Neural cell (in vitro differentiated cells): ENCODE measurements around the gene MLX. TPM values are rescaled to one million over a fixed set of nuclear protein-coding genes. Genes with fewer than 3 reads are reported as not detected.

Source experiments
- H2AFZ ChIP-seq: fragments of 200-600, 300-800 bp; sonication (generic), shearing (Covaris generic); 2 replicates; pipeline ENCODE4 v1.6.0; 2014; ENCODE audit warnings: low read depth, mild to moderate bottlenecking, antibody characterized with exemption, low read length, moderate library complexity
- H3F3A ChIP-seq: fragments of 200-600 bp; shearing (Covaris generic); 2 replicates; pipeline ENCODE4 v1.6.1; 2016; ENCODE audit warnings: mild to moderate bottlenecking, moderate library complexity, mixed read lengths, antibody characterized with exemption, low read length; ENCODE audit not compliant: insufficient read depth, poor library complexity, severe bottlenecking
- H3K27ac ChIP-seq: fragments of 200-600, 300-800 bp; sonication (generic), shearing (Covaris generic); 2 replicates; pipeline ENCODE4 v1.5.1; 2014; ENCODE audit warnings: mild to moderate bottlenecking, low read length, moderate library complexity
- H3K27me3 ChIP-seq: fragments of 300-800, 200-600 bp; sonication (generic), shearing (Covaris generic); 2 replicates; pipeline ENCODE4 v1.6.0; 2014; ENCODE audit warnings: mild to moderate bottlenecking, low read depth, low read length, moderate library complexity; ENCODE audit not compliant: insufficient read depth
- H3K36me3 ChIP-seq: fragments of 300-800, 200-600 bp; sonication (generic), shearing (Covaris generic); 2 replicates; pipeline ENCODE4 v1.5.1; 2014; ENCODE audit warnings: mild to moderate bottlenecking, antibody characterized with exemption, low read length, moderate library complexity; ENCODE audit not compliant: insufficient read depth
- H3K4me2 ChIP-seq: fragments of 300-800, 200-600 bp; sonication (generic), shearing (Covaris generic); 2 replicates; pipeline ENCODE4 v1.6.0; 2014; ENCODE audit warnings: mild to moderate bottlenecking, low read length
- H3K4me3 ChIP-seq: fragments of 300-800, 200-600 bp; sonication (generic), shearing (Covaris generic); 2 replicates; pipeline ENCODE4 v1.5.1; 2014; ENCODE audit warnings: mild to moderate bottlenecking, low read length, moderate library complexity
- H3K79me2 ChIP-seq: fragments of 200-600 bp; shearing (Covaris generic); replicated peaks from 2 replicates; pipeline ENCODE4 v1.6.0; 2014; ENCODE audit warnings: mild to moderate bottlenecking, low read length, moderate library complexity; ENCODE audit not compliant: insufficient read depth
- H3K9ac ChIP-seq: fragments of 300-800, 200-600 bp; sonication (generic), shearing (Covaris generic); 2 replicates; pipeline ENCODE4 v1.6.1; 2016; ENCODE audit warnings: mild to moderate bottlenecking, low read length, mixed read lengths
- H3K9me2 ChIP-seq: fragments of 200-600 bp; shearing (Covaris generic); 2 replicates; pipeline ENCODE4 v1.6.1; 2016; ENCODE audit warnings: mild to moderate bottlenecking, low read length, mixed read lengths; ENCODE audit not compliant: insufficient read depth
- H3K9me3 ChIP-seq: fragments of 200-600, 300-800 bp; sonication (generic), shearing (Covaris generic); 2 replicates; pipeline ENCODE4 v1.6.1; 2016; ENCODE audit warnings: mild to moderate bottlenecking, mixed run types, low read length, moderate library complexity, mixed read lengths
- H4K20me1 ChIP-seq: fragments of 200-600 bp; shearing (Covaris generic); 2 replicates; pipeline ENCODE4 v1.6.1; 2016; ENCODE audit warnings: mild to moderate bottlenecking, mixed run types; ENCODE audit not compliant: insufficient read depth
- EP300 ChIP-seq: fragments of 450-650 bp; conservative IDR thresholded peaks from 2 replicates; pipeline ENCODE4 v1.6.1; 2014; ENCODE audit warnings: antibody characterized with exemption, mild to moderate bottlenecking, moderate library complexity; ENCODE audit not compliant: poor library complexity, severe bottlenecking
- EZH2 ChIP-seq: fragments of 200-600, 300-800 bp; shearing (Covaris generic), sonication (generic); IDR thresholded peaks from 2 replicates; pipeline ENCODE4 v1.6.1; 2014; ENCODE audit warnings: antibody characterized with exemption, low read length, borderline replicate concordance, mild to moderate bottlenecking; ENCODE audit not compliant: insufficient read depth, poor library complexity, severe bottlenecking
- POLR2AphosphoS5 ChIP-seq: IDR thresholded peaks from 2 replicates; pipeline ENCODE4 v1.6.1; 2012
- RAD21 ChIP-seq: fragments of 450-650 bp; conservative IDR thresholded peaks from 2 replicates; pipeline ENCODE4 v1.6.1; 2014; ENCODE audit warnings: antibody characterized with exemption, mild to moderate bottlenecking, moderate library complexity
- SMC3 ChIP-seq: fragments of 450-650 bp; conservative IDR thresholded peaks from 2 replicates; pipeline ENCODE4 v1.6.1; 2014; ENCODE audit warnings: antibody characterized with exemption, mild to moderate bottlenecking, moderate library complexity; ENCODE audit not compliant: poor library complexity
- TAF1 ChIP-seq: IDR thresholded peaks from 2 replicates; pipeline ENCODE4 v1.6.1; 2012; ENCODE audit warnings: low read depth
- polyA plus RNA-seq: library from polyadenylated mRNA; depleted of rRNA; stranded (reverse); fragments of >200 nt; gene quantifications from 2 replicates; pipeline ENCODE4 v1.2.3, GENCODE V29; 2014
- TF ChIP-seq, protein P1 (sequence below): IDR thresholded peaks from 2 replicates; pipeline ENCODE4 v1.6.1; 2012; ENCODE audit warnings: borderline replicate concordance
- TF ChIP-seq, protein P2 (sequence below): fragments of 450-650 bp; IDR thresholded peaks from 2 replicates; pipeline ENCODE4 v1.5.1; 2014; ENCODE audit warnings: antibody characterized with exemption, mild to moderate bottlenecking, moderate library complexity; ENCODE audit not compliant: poor library complexity, severe bottlenecking

The MLX gene
- polyA plus RNA-seq, 1 donor from 2014 or later, result 47.2 TPM

DNA sequence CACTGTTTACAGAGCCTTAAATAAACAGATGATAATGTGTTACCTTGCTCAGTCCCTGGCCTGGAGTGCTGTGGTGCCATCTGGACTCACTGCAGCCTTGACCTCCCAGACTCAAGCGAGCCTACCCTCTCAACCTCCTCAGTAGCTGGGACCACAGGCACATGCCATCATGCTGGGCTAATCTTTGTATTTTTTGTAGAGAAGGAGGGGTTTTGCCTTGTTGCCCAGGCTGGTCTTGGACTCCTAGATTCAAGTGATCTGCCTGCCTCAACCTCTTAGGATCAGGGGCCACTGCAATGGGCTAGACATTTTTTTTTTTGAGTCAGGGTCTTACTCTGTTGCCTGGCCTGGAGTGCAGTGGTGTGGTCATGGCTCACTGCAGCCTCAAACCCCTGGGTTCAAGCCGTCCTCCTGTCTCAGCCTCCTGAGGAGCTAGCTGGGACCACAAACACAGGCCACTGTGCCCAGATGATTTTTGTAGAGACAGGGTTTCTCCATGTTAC lies 35.9 kb upstream of the MLX start:
- Histone ChIP-seq H3K79me2 (no peaks in the 10 kb centered on the region), H3K4me3 (no peak overlapping the region), H2AFZ (no peak overlapping the region), H3K9me2 (no peaks in the 10 kb centered on the region), H4K20me1 (no peaks in the 10 kb centered on the region), H3K36me3 (no peaks in the 10 kb centered on the region), H3K27ac (no peak overlapping the region), H3F3A (no peaks in the 10 kb centered on the region), H3K9me3 (no peaks in the 10 kb centered on the region), H3K27me3 (no peaks in the 10 kb centered on the region), H3K9ac (no peak overlapping the region), H3K4me2 (no peak overlapping the region)
- TF ChIP-seq EZH2, result no peak
- TF ChIP-seq SMC3, result no peak
- no peak for TF ChIP-seq EP300
- TF ChIP-seq TAF1, result no peak
- TF ChIP-seq, protein P1, sequence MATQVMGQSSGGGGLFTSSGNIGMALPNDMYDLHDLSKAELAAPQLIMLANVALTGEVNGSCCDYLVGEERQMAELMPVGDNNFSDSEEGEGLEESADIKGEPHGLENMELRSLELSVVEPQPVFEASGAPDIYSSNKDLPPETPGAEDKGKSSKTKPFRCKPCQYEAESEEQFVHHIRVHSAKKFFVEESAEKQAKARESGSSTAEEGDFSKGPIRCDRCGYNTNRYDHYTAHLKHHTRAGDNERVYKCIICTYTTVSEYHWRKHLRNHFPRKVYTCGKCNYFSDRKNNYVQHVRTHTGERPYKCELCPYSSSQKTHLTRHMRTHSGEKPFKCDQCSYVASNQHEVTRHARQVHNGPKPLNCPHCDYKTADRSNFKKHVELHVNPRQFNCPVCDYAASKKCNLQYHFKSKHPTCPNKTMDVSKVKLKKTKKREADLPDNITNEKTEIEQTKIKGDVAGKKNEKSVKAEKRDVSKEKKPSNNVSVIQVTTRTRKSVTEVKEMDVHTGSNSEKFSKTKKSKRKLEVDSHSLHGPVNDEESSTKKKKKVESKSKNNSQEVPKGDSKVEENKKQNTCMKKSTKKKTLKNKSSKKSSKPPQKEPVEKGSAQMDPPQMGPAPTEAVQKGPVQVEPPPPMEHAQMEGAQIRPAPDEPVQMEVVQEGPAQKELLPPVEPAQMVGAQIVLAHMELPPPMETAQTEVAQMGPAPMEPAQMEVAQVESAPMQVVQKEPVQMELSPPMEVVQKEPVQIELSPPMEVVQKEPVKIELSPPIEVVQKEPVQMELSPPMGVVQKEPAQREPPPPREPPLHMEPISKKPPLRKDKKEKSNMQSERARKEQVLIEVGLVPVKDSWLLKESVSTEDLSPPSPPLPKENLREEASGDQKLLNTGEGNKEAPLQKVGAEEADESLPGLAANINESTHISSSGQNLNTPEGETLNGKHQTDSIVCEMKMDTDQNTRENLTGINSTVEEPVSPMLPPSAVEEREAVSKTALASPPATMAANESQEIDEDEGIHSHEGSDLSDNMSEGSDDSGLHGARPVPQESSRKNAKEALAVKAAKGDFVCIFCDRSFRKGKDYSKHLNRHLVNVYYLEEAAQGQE, result no peak
- TF ChIP-seq POLR2AphosphoS5, result no peak

DNA sequence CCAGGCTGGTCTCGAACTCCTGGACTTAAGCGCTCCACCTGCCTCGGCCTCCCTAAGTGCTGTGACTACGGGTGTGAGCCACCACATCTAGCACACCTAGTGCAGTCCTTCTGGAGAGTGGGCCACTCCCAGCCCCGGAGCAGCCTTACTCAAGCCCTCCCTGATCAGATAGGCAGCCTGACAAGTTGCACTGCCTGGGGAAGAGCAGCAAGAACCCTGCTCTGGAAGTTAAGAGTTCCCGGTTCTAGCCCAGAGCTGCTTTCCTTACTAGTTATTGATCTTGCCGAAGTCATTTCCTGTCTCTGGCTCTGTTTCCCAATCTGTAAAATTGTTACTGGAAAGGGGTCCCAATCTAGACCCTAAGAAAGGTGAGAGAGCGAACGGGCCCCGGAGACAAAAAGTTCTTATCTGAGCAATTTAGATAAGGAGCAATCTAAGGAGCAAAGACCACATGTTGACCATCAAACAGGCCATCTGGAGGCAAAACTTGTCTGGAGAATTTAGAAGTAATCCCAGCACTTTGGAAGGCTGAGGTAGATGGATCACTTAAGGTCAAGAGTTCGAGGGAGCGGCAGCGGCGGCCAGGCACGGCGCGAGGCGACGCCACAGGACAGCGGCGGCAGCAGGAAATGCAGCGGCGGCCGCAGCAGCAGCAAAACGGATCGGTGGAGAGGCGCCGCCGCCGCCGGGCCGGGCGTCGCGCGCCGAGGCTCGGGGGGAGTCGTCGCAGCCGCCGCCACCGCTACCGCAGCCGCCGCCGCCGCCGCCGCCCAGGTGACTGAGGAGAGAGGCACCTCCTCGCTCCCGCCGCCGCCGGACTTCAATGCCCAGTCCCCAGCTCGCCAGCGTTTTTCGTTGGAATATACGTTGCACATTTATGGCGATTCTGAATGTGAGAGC lies 35.2 kb upstream of the MLX start:
- TF ChIP-seq RAD21 (peak; percentile 10), EP300 (no peak)
- TF ChIP-seq, protein P2, sequence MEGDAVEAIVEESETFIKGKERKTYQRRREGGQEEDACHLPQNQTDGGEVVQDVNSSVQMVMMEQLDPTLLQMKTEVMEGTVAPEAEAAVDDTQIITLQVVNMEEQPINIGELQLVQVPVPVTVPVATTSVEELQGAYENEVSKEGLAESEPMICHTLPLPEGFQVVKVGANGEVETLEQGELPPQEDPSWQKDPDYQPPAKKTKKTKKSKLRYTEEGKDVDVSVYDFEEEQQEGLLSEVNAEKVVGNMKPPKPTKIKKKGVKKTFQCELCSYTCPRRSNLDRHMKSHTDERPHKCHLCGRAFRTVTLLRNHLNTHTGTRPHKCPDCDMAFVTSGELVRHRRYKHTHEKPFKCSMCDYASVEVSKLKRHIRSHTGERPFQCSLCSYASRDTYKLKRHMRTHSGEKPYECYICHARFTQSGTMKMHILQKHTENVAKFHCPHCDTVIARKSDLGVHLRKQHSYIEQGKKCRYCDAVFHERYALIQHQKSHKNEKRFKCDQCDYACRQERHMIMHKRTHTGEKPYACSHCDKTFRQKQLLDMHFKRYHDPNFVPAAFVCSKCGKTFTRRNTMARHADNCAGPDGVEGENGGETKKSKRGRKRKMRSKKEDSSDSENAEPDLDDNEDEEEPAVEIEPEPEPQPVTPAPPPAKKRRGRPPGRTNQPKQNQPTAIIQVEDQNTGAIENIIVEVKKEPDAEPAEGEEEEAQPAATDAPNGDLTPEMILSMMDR, result peak; percentile 63
- no peak overlapping the region for H3K4me2 ChIP-seq
- peak overlapping the region; percentile 52 for H3K4me3 ChIP-seq
- no peaks in the 10 kb centered on the region for H3K36me3 ChIP-seq
- peak overlapping the region; percentile 29 for H3K9ac ChIP-seq
- H3K27me3 ChIP-seq, result no peaks in the 10 kb centered on the region
- H3F3A ChIP-seq, result no peaks in the 10 kb centered on the region
- H2AFZ ChIP-seq, result no peak overlapping the region
- H3K9me3 ChIP-seq, result no peaks in the 10 kb centered on the region
- H4K20me1 ChIP-seq, result no peaks in the 10 kb centered on the region
- no peak overlapping the region for H3K27ac ChIP-seq
- H3K9me2 ChIP-seq, result no peaks in the 10 kb centered on the region
- no peaks in the 10 kb centered on the region for H3K79me2 ChIP-seq
